PC-3 (cell line): ENCODE measurements around the gene KIR3DL1. TPM values are rescaled to one million over a fixed set of nuclear protein-coding genes. Genes with fewer than 3 reads are reported as not detected.
A peak's percentile ranks its signal among the peaks of the same experiment; 100 is the strongest.
"Not testable (repeated sequence)": the region's sequence is repeated elsewhere in the genome, so short reads cannot be mapped to it uniquely, and the experiment has no call there.

ENCODE experiments used
- ATAC-seq: fragments of 200-7000 bp; cut with Tn5 transposase; 2 replicates; pipeline ENCODE4 v1.9.1; 2020; ENCODE audit warnings: mild to moderate bottlenecking, moderate library complexity
- BruUV-seq: library from RNA; stranded (reverse); fragments of 400-500 nt; replicated peaks from 2 replicates; lab custom pipeline; 2021; lab: Mats Ljungman, UMichigan
- CTCF ChIA-PET: fragments of 300-600 bp; sonication (Branson Sonifier 250); formaldehyde crosslinking; loops from one replicate; lab custom pipeline; 2022; ENCODE audit warnings: antibody characterized with exemption; lab: Charles Lee
- POLR2A ChIA-PET: fragments of 300-600 bp; sonication (Branson Sonifier 250); formaldehyde crosslinking; loops from one replicate; lab custom pipeline; 2022; ENCODE audit warnings: antibody characterized with exemption; ENCODE audit not compliant: unreplicated experiment; lab: Charles Lee
- DNase-seq: peaks from one replicate; pipeline ENCODE4 v3.0.0-alpha.2; 2015
- H2AFZ ChIP-seq: fragments of 300-600 bp; sonication (generic); 2 replicates; pipeline ENCODE4 v1.6.0; 2016; ENCODE audit warnings: antibody characterized with exemption, low read length
- H3F3A ChIP-seq: fragments of 300-600 bp; sonication (generic); one replicate; pipeline ENCODE4 v1.6.0; 2017; ENCODE audit warnings: antibody characterized with exemption, low read length, control low read depth, mild to moderate bottlenecking; ENCODE audit not compliant: unreplicated experiment
- H3K27ac ChIP-seq: fragments of 300-600 bp; sonication (generic); 2 replicates; pipeline ENCODE4 v1.5.1; 2016; ENCODE audit warnings: mild to moderate bottlenecking, low read length
- H3K27me3 ChIP-seq: fragments of 300-600 bp; sonication (generic); 2 replicates; pipeline ENCODE4 v1.6.1; 2016; ENCODE audit warnings: low read length, mixed read lengths
- H3K36me3 ChIP-seq: fragments of 300-600 bp; sonication (generic); 2 replicates; pipeline ENCODE4 v1.6.1; 2016; ENCODE audit warnings: low read depth, mixed run types, low read length, mixed read lengths
- H3K4me1 ChIP-seq: fragments of 300-600 bp; sonication (generic); 2 replicates; pipeline ENCODE4 v1.5.1; 2016; ENCODE audit warnings: low read length; ENCODE audit not compliant: insufficient read depth
- H3K4me2 ChIP-seq: fragments of 300-600 bp; sonication (generic); 2 replicates; pipeline ENCODE4 v1.6.0; 2016; ENCODE audit warnings: low read length
- H3K4me3 ChIP-seq: fragments of 300-600 bp; sonication (generic); 2 replicates; pipeline ENCODE4 v1.5.1; 2016; ENCODE audit warnings: mild to moderate bottlenecking, low read length, mixed read lengths
- H3K79me2 ChIP-seq: fragments of 300-600 bp; sonication (generic); 2 replicates; pipeline ENCODE4 v1.6.1; 2017; ENCODE audit warnings: low read length, mixed read lengths
- H3K9ac ChIP-seq: fragments of 300-600 bp; sonication (generic); 2 replicates; pipeline ENCODE4 v1.6.0; 2016; ENCODE audit warnings: mild to moderate bottlenecking, low read length
- H3K9me2 ChIP-seq: fragments of 300-600 bp; sonication (generic); replicated peaks from 2 replicates; pipeline ENCODE4 v1.6.1; 2016; ENCODE audit warnings: mixed run types, low read length, mixed read lengths
- H3K9me3 ChIP-seq: fragments of 300-600 bp; sonication (generic); 2 replicates; pipeline ENCODE4 v1.6.1; 2016; ENCODE audit warnings: low read length, mixed read lengths
- H4K20me1 ChIP-seq: fragments of 300-600 bp; sonication (generic); 2 replicates; pipeline ENCODE4 v1.6.1; 2016; ENCODE audit warnings: low read length, mixed read lengths
- EZH2 ChIP-seq: fragments of 300-600 bp; sonication (generic); IDR thresholded peaks from one replicate; pipeline ENCODE4 v1.6.1; 2017; ENCODE audit warnings: antibody characterized with exemption, mild to moderate bottlenecking, low read length; ENCODE audit not compliant: unreplicated experiment
- EZH2phosphoT487 ChIP-seq: fragments of 300-600 bp; sonication (generic); IDR thresholded peaks from 2 replicates; pipeline ENCODE4 v1.6.1; 2018; ENCODE audit warnings: mild to moderate bottlenecking, antibody characterized with exemption, low read length, borderline replicate concordance
- intact Hi-C: fragments of 100-400 bp; cut with micrococcal nuclease; formaldehyde crosslinking; loops from 2 replicates; pipeline ENCODE4 v1.9.0; 2023
- total RNA-seq: library from RNA; depleted of rRNA; stranded (reverse); fragments of >200 nt; gene quantifications from 2 replicates; pipeline ENCODE4 v1.2.3, GENCODE V29; 2014
- TF ChIP-seq, protein P1 (sequence below): fragments of 300-600 bp; sonication (generic); conservative IDR thresholded peaks from 2 replicates; pipeline ENCODE4 v1.5.1; 2017; ENCODE audit warnings: antibody characterized with exemption, low read depth, mild to moderate bottlenecking, low read length

The KIR3DL1 gene
- total RNA-seq, 1 experiment from 2014 or later: not detected

DNA sequence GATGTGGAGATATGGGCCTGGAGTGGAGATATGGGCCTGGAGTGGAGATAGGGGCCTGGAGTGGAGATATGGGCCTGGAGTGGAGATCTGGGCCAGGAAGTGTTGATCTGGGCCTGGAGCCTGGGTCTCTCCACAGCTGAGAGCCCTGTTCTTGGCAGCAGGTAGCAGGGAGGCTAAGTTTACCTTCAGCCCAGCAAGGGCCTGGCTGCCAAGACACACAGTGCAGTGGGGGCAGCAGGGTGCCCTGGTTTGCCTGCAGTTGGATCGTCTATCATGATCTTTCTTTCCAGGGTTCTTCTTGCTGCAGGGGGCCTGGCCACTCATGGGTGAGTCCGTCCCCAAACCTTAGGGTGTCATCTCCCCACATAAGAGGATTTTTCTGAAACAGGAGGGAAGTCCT is 34.7 kb downstream of the KIR3DL1 start:
- ChIA-PET POLR2A (no interaction called here), CTCF (no interaction called here)
- DNase-seq (no peak), ATAC-seq (no peak)
- Histone ChIP-seq H3F3A (no peaks in the 10 kb centered on the region), H3K27me3 (peaks cover 42% of the 10 kb centered on the region), H3K4me2 (no peak overlapping the region), H3K9me2 (no peaks in the 10 kb centered on the region), H3K4me1 (no peaks in the 10 kb centered on the region), H4K20me1 (no peaks in the 10 kb centered on the region), H3K9me3 (no peaks in the 10 kb centered on the region), H3K36me3 (no peaks in the 10 kb centered on the region), H2AFZ (no peak overlapping the region), H3K79me2 (no peaks in the 10 kb centered on the region), H3K4me3 (no peak overlapping the region), H3K27ac (no peak overlapping the region), H3K9ac (no peak overlapping the region)
- TF ChIP-seq, protein P1, sequence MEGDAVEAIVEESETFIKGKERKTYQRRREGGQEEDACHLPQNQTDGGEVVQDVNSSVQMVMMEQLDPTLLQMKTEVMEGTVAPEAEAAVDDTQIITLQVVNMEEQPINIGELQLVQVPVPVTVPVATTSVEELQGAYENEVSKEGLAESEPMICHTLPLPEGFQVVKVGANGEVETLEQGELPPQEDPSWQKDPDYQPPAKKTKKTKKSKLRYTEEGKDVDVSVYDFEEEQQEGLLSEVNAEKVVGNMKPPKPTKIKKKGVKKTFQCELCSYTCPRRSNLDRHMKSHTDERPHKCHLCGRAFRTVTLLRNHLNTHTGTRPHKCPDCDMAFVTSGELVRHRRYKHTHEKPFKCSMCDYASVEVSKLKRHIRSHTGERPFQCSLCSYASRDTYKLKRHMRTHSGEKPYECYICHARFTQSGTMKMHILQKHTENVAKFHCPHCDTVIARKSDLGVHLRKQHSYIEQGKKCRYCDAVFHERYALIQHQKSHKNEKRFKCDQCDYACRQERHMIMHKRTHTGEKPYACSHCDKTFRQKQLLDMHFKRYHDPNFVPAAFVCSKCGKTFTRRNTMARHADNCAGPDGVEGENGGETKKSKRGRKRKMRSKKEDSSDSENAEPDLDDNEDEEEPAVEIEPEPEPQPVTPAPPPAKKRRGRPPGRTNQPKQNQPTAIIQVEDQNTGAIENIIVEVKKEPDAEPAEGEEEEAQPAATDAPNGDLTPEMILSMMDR: no peak
- TF ChIP-seq EZH2phosphoT487 (no peak), EZH2 (no peak)
- no TSS peak for BruUV-seq
- intact Hi-C loops: no loop called here

DNA sequence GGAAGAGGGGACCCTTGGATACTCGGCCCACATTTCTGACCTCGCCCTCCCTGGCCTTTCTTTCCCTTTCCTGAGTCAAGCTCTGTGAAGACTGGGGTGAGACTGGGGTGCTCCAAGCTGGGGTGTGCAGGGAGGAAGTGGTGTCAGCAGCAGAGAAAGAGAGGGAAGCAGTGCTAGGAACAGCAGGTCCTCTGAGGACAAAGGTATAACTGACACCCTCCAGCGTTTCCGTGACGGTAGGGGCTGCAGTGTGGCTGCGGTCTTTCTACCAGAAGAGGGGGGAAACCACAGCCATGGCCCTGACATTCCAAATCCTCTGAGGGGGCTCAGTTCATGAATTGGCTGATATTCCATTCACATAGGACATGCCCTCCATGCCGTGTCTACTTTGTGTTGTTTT is 35.1 kb downstream of the KIR3DL1 start:
- no peak overlapping the region for H2AFZ ChIP-seq
- H3K79me2 ChIP-seq: no peaks in the 10 kb centered on the region
- no peaks in the 10 kb centered on the region for H3F3A ChIP-seq
- no peaks in the 10 kb centered on the region for H3K36me3 ChIP-seq
- POLR2A ChIA-PET: no interaction called here
- no peaks in the 10 kb centered on the region for H3K9me3 ChIP-seq
- no peak overlapping the region for H3K27ac ChIP-seq
- H3K4me1 ChIP-seq: no peaks in the 10 kb centered on the region
- H3K9ac ChIP-seq: no peak overlapping the region
- H3K4me2 ChIP-seq: no peak overlapping the region
- CTCF ChIA-PET: no interaction called here
- BruUV-seq: no TSS peak
- TF ChIP-seq, protein P1: no peak
- TF ChIP-seq EZH2 (no peak), EZH2phosphoT487 (no peak)
- intact Hi-C loops: no loop called here
- ATAC-seq (no peak), DNase-seq (no peak)
- no peak overlapping the region for H3K4me3 ChIP-seq
- H3K9me2 ChIP-seq: no peaks in the 10 kb centered on the region
- peaks cover 40% of the 10 kb centered on the region for H3K27me3 ChIP-seq
- H4K20me1 ChIP-seq: no peaks in the 10 kb centered on the region

DNA sequence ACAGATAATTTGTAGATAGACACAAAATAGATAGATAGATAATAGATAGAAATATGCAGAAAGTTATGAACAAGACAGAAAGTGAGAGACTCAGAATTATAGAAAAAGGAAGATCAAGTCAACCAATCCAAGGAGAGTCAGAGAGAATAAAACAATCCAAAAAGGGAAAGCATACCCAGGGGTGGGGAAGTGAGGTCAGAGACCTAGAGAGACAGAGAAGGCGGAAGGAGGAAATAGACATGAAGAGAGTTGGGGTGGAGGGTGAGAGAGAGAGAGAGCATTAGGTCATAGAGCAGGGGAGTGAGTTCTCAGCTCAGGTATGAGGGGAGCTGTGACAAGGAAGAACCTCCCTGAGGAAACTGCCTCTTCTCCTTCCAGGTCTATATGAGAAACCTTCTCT is 39.0 kb downstream of the KIR3DL1 start:
- POLR2A ChIA-PET: interaction anchor here (0.7 kb wide), 1 partner anchor 444 kb away, joined by 9 read pairs; no protein-coding TSS in a partner anchor
- CTCF ChIA-PET, H3K4me2 ChIP-seq, H3K79me2 ChIP-seq, H3K4me3 ChIP-seq, H3K36me3 ChIP-seq, H3K27ac ChIP-seq, H3K9me2 ChIP-seq, H3F3A ChIP-seq, H3K9ac ChIP-seq, H3K9me3 ChIP-seq, BruUV-seq, H2AFZ ChIP-seq, intact Hi-C loops, H4K20me1 ChIP-seq, H3K4me1 ChIP-seq, ATAC-seq, DNase-seq: not testable (repeated sequence)
- H3K27me3 ChIP-seq: peaks cover 25% of the 10 kb centered on the region

DNA sequence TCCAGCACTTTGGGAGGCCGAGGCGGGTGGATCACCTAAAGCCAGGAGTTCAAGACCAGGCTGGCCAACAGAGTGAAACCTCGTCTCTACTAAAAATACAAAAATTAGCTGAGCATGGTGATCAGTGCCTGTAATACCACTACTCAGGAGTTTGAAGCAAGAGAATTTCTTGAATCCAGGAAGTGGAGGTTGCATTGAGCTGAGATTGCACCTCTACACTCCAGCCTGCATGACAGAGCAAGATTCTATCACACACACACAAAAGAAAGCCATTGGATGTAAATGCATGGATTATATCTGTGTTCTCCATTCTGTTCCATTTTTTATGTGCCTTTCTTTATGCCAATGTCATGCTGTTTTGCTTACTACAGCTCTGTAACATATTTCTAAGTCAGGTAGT is 42.2 kb downstream of the KIR3DL1 start:
- H3K36me3 ChIP-seq, CTCF ChIA-PET, H3K9me2 ChIP-seq, H3K27ac ChIP-seq, POLR2A ChIA-PET, H3K4me3 ChIP-seq, ATAC-seq, BruUV-seq, DNase-seq, H2AFZ ChIP-seq, H3K9me3 ChIP-seq, H3K9ac ChIP-seq, H3K79me2 ChIP-seq, H4K20me1 ChIP-seq, H3K4me1 ChIP-seq, intact Hi-C loops, H3F3A ChIP-seq, H3K4me2 ChIP-seq: not testable (repeated sequence)
- H3K27me3 ChIP-seq: peaks cover 25% of the 10 kb centered on the region

DNA sequence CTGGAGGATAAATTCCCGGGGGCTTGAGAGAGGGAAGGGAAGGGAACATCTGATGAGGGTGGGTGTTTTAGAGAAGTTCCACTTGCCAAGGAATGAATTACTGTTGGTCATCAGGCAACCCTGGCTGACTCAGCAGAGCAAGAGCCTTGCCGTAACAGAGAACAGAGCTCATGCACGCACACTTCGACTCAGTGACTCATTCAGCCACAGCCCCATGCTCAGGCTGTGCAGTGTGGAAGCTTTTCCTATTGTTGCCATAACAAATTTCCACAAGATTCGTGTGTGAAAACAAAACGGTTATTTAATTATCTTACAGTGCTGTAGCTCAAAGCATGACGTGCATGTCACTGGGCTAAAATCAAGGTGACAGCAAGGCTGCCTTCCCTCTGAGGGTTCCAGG is 43.2 kb downstream of the KIR3DL1 start:
- BruUV-seq, H3K4me3 ChIP-seq, H2AFZ ChIP-seq, H3K4me2 ChIP-seq, H3K9me2 ChIP-seq, H3K9me3 ChIP-seq, H3K79me2 ChIP-seq, ATAC-seq, H3K36me3 ChIP-seq, intact Hi-C loops, H3K9ac ChIP-seq, CTCF ChIA-PET, H3K4me1 ChIP-seq, H4K20me1 ChIP-seq, POLR2A ChIA-PET, H3K27ac ChIP-seq, H3F3A ChIP-seq: not testable (repeated sequence)
- peak; percentile 31 for DNase-seq
- peaks cover 23% of the 10 kb centered on the region for H3K27me3 ChIP-seq
